Heart left ventricle (tissue), 13 donors: Measurements from ENCODE around the gene CDH8.

Source experiments
- CTCF ChIP-seq, 12 donors: fragments of 200-600 bp; sonication (generic) in 4 of 12; IDR thresholded peaks; one replicate each; pipeline versions ENCODE4 v1.5.0 to v1.8.0; 2018 to 2022; ENCODE audit warnings: antibody characterized with exemption in 12 of 12, mild to moderate bottlenecking in 5 of 12
- POLR2A ChIP-seq, 2 donors: fragments of 450-650 bp; IDR thresholded peaks; one replicate each; pipeline ENCODE4 v1.6.1; 2017; ENCODE audit warnings: antibody characterized with exemption in 2 of 2, mild to moderate bottlenecking in 2 of 2, moderate library complexity in 2 of 2
- donor health status: ischemic (EF 13 %, LVEDD 7.1; RV severe dilation, severe dysfunction).
- donor health status: DM: no; HTN: yes; CAD: no.
- donor health status: DM: no; HTN: no; CAD: no.
- donor health status: ischemic (EF 25% LVEDD 6.9; RV normal size, moderate dysfunction).
- donor health status: ischemic (EF 25% LVEDD 5.7; RV mildly dilated, moderate dysfunction).
- donor health status: ischemic (EF 35%, LVEDD 5.7; RV mildly dilated, moderate dysfunction).
- donor health status: nonischemic (EF 11% LVEDD 7.7; RV severe dilation, severe dysfunction).
- donor health status: DM: yes; HTN: yes; CAD: no.
- donor health status: PGD.
- donor health status: ischemic (EF 29% LVEDD 5.4; RV normal size, mild dysfunction).
- donor health status: nonischemic (EF 23%, LVEDD 6.1; RV moderate dilation, normal function).

DNA sequence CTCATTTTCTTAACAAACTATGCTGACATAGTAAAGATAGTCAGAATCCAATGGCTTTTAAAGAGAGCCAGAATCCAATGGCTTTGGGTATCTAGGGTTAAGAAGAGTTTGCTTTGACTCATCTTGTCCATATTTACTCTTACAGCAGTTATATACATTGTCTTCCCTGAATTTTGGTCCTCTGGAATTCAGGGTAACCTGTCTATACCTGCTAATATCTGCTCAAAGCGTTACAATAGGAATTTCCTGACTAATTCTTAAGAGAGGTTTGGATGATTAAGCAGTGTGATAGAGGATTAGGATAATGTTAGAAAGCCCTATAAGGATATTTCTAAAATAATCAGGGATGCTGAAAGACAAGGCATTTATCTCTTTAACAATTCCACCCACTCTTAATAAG, 2.0 kb upstream of the CDH8 start:
- TF ChIP-seq POLR2A (IDR thresholded peaks at IDR 0.05) = no peak
- TF ChIP-seq CTCF (IDR thresholded peaks at IDR 0.05) = no peak
